Measurements from ENCODE around the gene SLC25A45. TPM values are rescaled to one million over a fixed set of nuclear protein-coding genes. Genes with fewer than 3 reads are reported as not detected.

SLC25A45 gene
- total RNA-seq, 4 donors from 2014 or later: 0.29 to 5.9 (median 5.3) TPM; not detected in 1

DNA sequence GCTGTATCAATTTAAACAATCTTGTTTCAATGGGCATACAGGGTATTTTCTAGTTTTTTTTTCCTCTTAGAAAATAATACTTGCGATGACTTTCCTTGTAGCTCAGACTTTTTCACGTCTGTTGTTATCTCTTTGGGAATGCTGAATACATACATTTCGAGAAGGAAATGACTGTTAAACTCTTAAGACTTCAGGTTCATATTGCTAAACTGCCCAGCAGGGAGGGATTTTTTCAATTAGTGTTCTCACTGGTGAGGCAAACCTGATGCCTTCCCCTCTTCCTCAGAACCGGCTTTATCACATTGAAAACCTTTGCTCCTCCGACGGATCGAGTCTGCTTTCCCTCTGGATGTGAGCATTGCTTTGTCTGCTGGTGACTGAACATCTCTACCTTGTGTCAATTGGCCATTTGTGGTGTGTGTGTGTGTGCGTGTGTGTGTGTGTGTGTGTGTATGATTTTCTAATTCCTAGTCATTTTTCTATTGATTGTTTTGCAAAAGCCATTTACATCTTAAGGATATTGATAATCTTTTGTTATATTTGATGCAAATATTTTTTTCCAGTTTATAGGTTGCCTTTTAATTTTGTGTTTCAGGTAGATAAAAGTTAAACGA lies 46.7 kb upstream of the SLC25A45 start:
- intact Hi-C loops (cut with DNase I; ENCODE audit: low total_unique reads): no loop called here
- H3K27ac ChIP-seq: peak overlapping the region; percentile 98 to 99
- H3K36me3 ChIP-seq: no peaks in the 10 kb centered on the region
- peak; percentile 21 to 27 for DNase-seq
- peak overlapping the region in 1 of 2 donors; percentile 76 for H3K4me3 ChIP-seq
- TF ChIP-seq, protein P1, sequence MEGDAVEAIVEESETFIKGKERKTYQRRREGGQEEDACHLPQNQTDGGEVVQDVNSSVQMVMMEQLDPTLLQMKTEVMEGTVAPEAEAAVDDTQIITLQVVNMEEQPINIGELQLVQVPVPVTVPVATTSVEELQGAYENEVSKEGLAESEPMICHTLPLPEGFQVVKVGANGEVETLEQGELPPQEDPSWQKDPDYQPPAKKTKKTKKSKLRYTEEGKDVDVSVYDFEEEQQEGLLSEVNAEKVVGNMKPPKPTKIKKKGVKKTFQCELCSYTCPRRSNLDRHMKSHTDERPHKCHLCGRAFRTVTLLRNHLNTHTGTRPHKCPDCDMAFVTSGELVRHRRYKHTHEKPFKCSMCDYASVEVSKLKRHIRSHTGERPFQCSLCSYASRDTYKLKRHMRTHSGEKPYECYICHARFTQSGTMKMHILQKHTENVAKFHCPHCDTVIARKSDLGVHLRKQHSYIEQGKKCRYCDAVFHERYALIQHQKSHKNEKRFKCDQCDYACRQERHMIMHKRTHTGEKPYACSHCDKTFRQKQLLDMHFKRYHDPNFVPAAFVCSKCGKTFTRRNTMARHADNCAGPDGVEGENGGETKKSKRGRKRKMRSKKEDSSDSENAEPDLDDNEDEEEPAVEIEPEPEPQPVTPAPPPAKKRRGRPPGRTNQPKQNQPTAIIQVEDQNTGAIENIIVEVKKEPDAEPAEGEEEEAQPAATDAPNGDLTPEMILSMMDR (IDR thresholded peaks at IDR 0.05): no peak
- peak in 1 of 2 donors; percentile 35 for TF ChIP-seq POLR2A (IDR thresholded peaks at IDR 0.05)
- peaks cover 0 to under 1% of the 10 kb centered on the region in 2 donors for H3K4me1 ChIP-seq
- no peaks in the 10 kb centered on the region for H3K9me3 ChIP-seq
- no peaks in the 10 kb centered on the region for H3K27me3 ChIP-seq

DNA sequence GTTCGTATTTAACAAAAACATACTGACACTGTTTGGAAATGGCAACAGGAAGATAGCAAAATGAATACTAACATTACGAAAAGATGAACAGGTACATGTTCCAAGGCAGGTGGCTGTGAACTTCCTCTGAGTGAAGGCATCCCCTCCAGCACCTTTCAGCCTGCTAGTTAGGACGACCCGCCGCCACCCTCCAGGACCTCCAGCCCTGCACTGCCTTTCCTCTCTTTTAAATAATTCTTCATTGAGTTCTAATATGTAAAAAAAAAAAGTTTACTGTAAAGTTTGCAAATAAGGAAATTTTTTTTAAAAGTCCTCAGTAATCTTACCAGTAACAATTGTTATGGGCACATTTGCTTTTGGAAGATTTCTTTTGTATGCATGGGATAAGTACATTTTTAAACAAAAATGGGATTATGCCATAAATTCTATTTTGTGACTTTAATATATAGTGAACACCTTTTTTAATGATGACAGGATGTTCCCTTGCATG lies 46.2 kb upstream of the SLC25A45 start:
- no peaks in the 10 kb centered on the region for H3K27me3 ChIP-seq
- H3K4me1 ChIP-seq: no peaks in the 10 kb centered on the region
- H3K27ac ChIP-seq: peak overlapping the region; percentile 98 to 99
- TF ChIP-seq, protein P1 (IDR thresholded peaks at IDR 0.05): no peak
- peak in 1 of 2 donors; percentile 9 for TF ChIP-seq POLR2A (IDR thresholded peaks at IDR 0.05)
- no peaks in the 10 kb centered on the region for H3K9me3 ChIP-seq
- peak; percentile 19 to 27 for DNase-seq
- intact Hi-C loops (cut with DNase I; ENCODE audit: low total_unique reads): no loop called here
- no peaks in the 10 kb centered on the region for H3K36me3 ChIP-seq
- H3K4me3 ChIP-seq: peak overlapping the region; percentile 76 to 91

DNA sequence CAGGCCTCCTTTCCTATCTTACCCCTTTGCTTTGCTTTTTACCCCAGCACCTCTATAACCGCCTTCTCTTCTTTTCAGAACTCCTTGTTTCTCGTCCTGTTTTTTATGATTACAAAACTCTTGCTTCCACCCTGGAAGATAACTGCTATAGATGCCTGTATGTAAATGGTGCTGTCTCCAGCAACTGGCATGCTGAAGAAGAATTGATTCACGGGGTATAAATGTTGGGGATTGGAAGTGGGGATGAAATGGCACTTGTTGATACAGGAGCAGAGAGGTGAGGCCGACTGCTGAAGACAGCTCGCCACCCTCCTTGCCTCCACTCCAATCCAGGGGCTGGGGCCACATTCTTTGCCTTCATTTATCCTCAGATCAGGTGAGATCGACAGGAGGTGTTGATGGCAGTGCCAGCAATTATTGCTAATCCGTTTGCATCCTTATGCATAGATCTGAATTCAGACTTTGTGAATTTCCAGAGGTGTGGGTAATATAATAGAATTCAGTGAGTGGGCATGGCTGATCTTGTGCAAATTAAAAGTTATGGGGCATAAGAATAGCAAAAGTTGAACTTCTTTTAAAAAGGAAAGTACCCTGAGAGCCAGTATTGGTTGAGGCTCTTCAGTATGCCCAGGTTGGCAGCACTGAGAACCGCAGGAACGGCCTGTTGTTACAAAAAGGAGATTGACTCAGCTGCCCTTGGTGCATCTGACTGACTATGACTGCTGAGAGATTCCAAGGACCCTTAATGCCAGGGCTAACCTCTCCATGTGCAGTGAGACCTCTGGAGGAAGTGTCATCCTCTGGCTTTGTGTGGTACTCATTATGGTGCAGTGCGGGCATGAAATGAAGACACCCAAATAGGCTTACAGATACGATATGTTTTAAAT lies 45.5 kb upstream of the SLC25A45 start:
- H3K4me1 ChIP-seq: no peaks in the 10 kb centered on the region
- H3K36me3 ChIP-seq: no peaks in the 10 kb centered on the region
- H3K27me3 ChIP-seq: no peaks in the 10 kb centered on the region
- H3K27ac ChIP-seq: peak overlapping the region; percentile 98 to 99
- intact Hi-C loops (cut with DNase I; ENCODE audit: low total_unique reads): no loop called here
- peak; percentile 30 to 36 for DNase-seq
- no peaks in the 10 kb centered on the region for H3K9me3 ChIP-seq
- TF ChIP-seq POLR2A (IDR thresholded peaks at IDR 0.05): no peak
- TF ChIP-seq, protein P1 (IDR thresholded peaks at IDR 0.05): no peak
- peak overlapping the region; percentile 76 to 91 for H3K4me3 ChIP-seq

DNA sequence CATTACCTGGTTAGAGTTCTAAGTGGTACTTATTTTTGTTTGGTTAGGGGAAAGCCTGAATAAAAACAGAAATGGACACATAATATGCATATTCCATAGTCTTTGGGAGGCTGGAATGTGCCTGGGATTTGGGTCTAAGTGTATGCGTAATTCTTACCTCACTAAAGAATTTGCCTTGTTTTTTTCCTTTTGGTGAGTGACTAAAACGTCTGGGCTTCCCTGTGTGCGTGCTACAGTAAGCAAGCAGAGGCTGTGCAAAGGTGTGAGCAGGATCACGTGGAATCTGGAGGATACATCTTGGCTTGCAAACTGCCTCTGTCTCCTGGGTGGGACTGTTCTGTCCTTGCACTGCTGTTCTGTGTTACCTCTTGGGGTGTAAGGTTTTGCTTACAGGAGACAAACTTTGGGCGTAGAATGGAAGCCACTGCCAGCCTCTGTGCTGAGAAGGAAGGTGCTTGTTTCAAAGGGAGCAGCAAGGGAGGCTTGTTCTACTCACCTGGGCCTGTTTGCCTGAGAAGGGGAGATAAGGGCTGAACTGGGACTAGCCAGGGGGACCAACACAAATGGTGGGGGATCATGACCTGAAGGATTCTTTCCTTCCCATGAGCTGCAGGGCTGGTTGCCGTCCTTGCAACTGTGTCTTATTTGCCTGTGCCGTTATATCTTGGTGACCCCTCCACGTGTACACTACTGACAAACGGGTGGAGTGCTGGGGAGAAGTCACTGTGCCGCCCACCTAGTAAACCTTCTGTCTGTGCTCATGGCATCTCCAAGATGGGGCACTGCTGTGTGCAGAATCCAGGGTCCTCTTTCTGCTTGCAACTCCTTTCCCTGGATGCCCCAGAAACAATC lies 44.6 kb upstream of the SLC25A45 start:
- H3K27me3 ChIP-seq: no peaks in the 10 kb centered on the region
- peak overlapping the region; percentile 98 to 99 for H3K27ac ChIP-seq
- H3K36me3 ChIP-seq: no peaks in the 10 kb centered on the region
- TF ChIP-seq, protein P1 (IDR thresholded peaks at IDR 0.05): no peak
- peak in 1 of 2 donors; percentile 18 for TF ChIP-seq POLR2A (IDR thresholded peaks at IDR 0.05)
- H3K4me1 ChIP-seq: no peaks in the 10 kb centered on the region
- no peaks in the 10 kb centered on the region for H3K9me3 ChIP-seq
- DNase-seq: peak in 1 of 2 donors; percentile 36
- intact Hi-C loops (cut with DNase I; ENCODE audit: low total_unique reads): no loop called here
- peak overlapping the region; percentile 76 to 91 for H3K4me3 ChIP-seq

All from uterus (tissue), 4 donors.